Ramos (cell line): ENCODE measurements around the gene C1orf53.
"Not testable (repeated sequence)": the region's sequence is repeated elsewhere in the genome, so short reads cannot be mapped to it uniquely, and the experiment has no call there.

ENCODE experiments used
- in situ Hi-C: fragments of 300-500 bp; cut with MboI; formaldehyde crosslinking; loops from one replicate; pipeline ENCODE4 v1.14.3; 2022; ENCODE audit warnings: low sequenced_read_pairs; ENCODE audit not compliant: unreplicated experiment

C1orf53 gene

DNA sequence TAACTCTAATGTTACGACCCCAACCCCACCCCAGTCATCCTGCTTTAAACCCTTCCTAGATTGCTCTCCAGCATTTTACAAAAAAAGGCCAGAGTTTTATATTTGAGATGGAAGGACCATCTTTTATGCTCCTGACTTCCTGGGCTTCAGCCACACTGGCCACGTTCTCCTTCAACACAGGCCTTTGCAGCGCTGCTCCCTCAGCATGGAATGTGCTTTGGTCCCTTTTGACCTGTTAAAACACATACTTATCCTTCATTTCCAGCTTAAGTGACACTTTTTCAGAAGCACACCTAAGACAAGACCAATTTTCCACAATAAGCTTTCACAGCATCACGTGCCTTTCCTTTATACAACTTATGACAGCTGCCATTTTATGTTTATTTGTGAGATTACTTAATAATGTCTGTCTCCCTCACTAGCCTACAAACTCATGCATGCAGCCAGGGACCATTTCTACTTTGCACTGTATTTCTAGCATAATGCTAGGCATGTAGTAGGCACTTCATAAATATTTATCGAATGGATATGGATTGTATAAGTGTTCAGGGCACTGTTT, 49.3 kb downstream of the C1orf53 start:
- in situ Hi-C loops = no loop called here

DNA sequence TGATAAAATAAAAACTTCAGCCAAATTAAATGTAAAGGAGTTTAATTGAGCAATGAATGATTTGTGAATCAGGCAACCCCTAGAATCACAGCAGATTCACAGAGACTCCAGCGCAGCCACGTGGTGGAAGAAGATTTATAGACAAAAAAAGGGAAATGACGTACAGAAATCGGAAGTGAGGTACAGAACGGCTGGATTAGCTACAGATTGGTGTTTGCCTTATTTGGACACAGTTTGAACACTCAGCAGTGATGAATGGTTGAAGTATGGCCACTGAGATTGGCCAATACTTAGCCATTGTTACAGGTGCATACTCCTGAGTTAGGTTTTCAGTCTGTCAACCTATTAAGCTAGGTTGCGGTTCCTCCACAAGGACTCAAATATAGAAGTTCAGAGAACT, 51.0 kb downstream of the C1orf53 start:
- in situ Hi-C loops = not testable (repeated sequence)

- in situ Hi-C loops = no loop called here
These were observed 52.4 kb downstream of the C1orf53 start for GRCh38 chr1:197954718-197955418.

GRCh38 chr1:197955486-197956394, 53.3 kb downstream of the C1orf53 start:
- in situ Hi-C loops = no loop called here
